ENCODE measurements around the gene ZNF658.
"Not testable (repeated sequence)": the region's sequence is repeated elsewhere in the genome, so short reads cannot be mapped to it uniquely, and the experiment has no call there.

GRCh38 chr9:66880605-66881004 is 19.9 kb upstream of the ZNF658 start:
- TF ChIP-seq CTCF (conservative IDR thresholded peaks at IDR 0.05 in 1 of 2, IDR thresholded peaks at IDR 0.05 in 1 of 2; ENCODE audit: low read depth in 1 of 2, low read length in 2 of 2); EZH2 (IDR thresholded peaks at IDR 0.05; ENCODE audit: low read length, missing control alignments): not testable (repeated sequence)

Measured in fibroblast of lung (primary cell).